Activated naive CD4-positive, alpha-beta T cell (primary cell): ENCODE measurements around the gene TRAPPC10.
A peak's percentile ranks its signal among the peaks of the same experiment; 100 is the strongest.

Experiments used
- DNase-seq, 4 experiments: peaks; one replicate each; lab custom pipeline; 2025; lab: John Stamatoyannopoulos, UW

TRAPPC10 gene

GRCh38 chr21:44011579-44012473, at the start of gene TRAPPC10:
Gene TRAPPC10, plus strand, starts transcription at chr21:44012309. Its CDS starts 185 bp downstream, at chr21:44012494.
- peak; percentile 33 to 72 (median 46) for DNase-seq

- DNase-seq, result no peak
Observed at GRCh38 chr21:43965911-43966585, 46.1 kb upstream of the TRAPPC10 start.

GRCh38 chr21:43966946-43967512, 45.1 kb upstream of the TRAPPC10 start:
- no peak for DNase-seq

- DNase-seq, result no peak
Observed at GRCh38 chr21:43967981-43968380, 44.1 kb upstream of the TRAPPC10 start.

GRCh38 chr21:43968410-43969114, 43.5 kb upstream of the TRAPPC10 start:
- DNase-seq, result no peak

- DNase-seq, result no peak
Observed at GRCh38 chr21:43969115-43969444, 43.0 kb upstream of the TRAPPC10 start.

GRCh38 chr21:43970551-43970950, 41.6 kb upstream of the TRAPPC10 start:
- DNase-seq, result no peak

- DNase-seq, result no peak
Observed at GRCh38 chr21:43971201-43971991, 40.7 kb upstream of the TRAPPC10 start.

- DNase-seq, result no peak
Observed at GRCh38 chr21:43971992-43972255, 40.2 kb upstream of the TRAPPC10 start.

- no peak for DNase-seq
Observed at GRCh38 chr21:43972850-43973633, 39.1 kb upstream of the TRAPPC10 start.

GRCh38 chr21:43973634-43973955, 38.5 kb upstream of the TRAPPC10 start:
- DNase-seq, result no peak

- no peak for DNase-seq
Observed at GRCh38 chr21:43974791-43975468, 37.2 kb upstream of the TRAPPC10 start.

GRCh38 chr21:43975469-43976098, 36.5 kb upstream of the TRAPPC10 start:
- peak; percentile 61 to 82 (median 74) for DNase-seq

GRCh38 chr21:43976661-43977060, 35.4 kb upstream of the TRAPPC10 start:
- no peak for DNase-seq

GRCh38 chr21:43978060-43978459, 34.0 kb upstream of the TRAPPC10 start:
- DNase-seq, result no peak

GRCh38 chr21:43979654-43980053, 32.5 kb upstream of the TRAPPC10 start:
- DNase-seq, result no peak

- DNase-seq, result no peak
Observed at GRCh38 chr21:43981151-43981870, 30.8 kb upstream of the TRAPPC10 start.

GRCh38 chr21:43981871-43982210, 30.3 kb upstream of the TRAPPC10 start:
- no peak for DNase-seq

- DNase-seq, result no peak
Observed at GRCh38 chr21:43982489-43983078, 29.5 kb upstream of the TRAPPC10 start.
